ENCODE results near the gene SRPK1. TPM values are rescaled to one million over a fixed set of nuclear protein-coding genes. Genes with fewer than 3 reads are reported as not detected.

Gene SRPK1
- polyA plus RNA-seq, 1 donor, result 50.9 TPM

- Histone ChIP-seq H3K4me3 (ENCODE audit: low read length) (no peak overlapping the region), H3K27ac (ENCODE audit: low read length) (no peak overlapping the region), H3K27me3 (ENCODE audit: control insufficient read depth, insufficient read depth, low read length) (no peaks in the 10 kb centered on the region), H3K4me1 (ENCODE audit: control insufficient read depth, insufficient read depth, low read length) (no peaks in the 10 kb centered on the region), H3K9me3 (ENCODE audit: control insufficient read depth, low read depth, low read length) (peaks cover 1% of the 10 kb centered on the region), H3K36me3 (ENCODE audit: control insufficient read depth, insufficient read depth, low read length) (peaks cover 8% of the 10 kb centered on the region)
- no peak for DNase-seq
- WGBS (ENCODE audit: insufficient coverage, low lambda C conversion rate), result no CpG with 5 or more reads among the region's 4 CpGs
Measured at GRCh38 chr6:35903679-35904078, 17.2 kb downstream of the SRPK1 start.

DNA sequence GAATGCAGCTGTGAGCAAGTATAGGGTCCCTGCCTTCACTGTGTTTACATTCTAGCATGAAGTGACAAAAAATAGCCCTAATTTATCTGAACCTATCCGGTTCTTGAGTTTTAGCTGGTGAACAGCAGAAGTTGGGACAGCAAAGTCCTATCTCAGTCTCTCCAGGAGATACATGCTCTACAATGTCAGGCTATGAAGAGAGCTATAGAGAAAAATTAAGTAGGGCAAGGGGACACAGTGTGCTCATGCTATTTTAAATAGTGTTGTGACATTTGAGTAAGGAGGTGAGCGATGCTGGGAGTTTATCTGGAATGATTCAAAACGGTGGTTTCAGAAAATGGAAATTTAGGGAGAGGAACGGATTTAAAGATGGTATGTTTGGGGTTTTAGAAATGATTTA lies 20.4 kb downstream of the SRPK1 start:
- DNase-seq, result no peak
- H3K27ac ChIP-seq (ENCODE audit: low read length), result no peak overlapping the region
- H3K4me1 ChIP-seq (ENCODE audit: control insufficient read depth, insufficient read depth, low read length), result no peaks in the 10 kb centered on the region
- H3K9me3 ChIP-seq (ENCODE audit: control insufficient read depth, low read depth, low read length), result no peaks in the 10 kb centered on the region
- WGBS (ENCODE audit: insufficient coverage, low lambda C conversion rate), result 92% methylated on average over 3 of the region's 4 CpGs
- H3K4me3 ChIP-seq (ENCODE audit: low read length), result no peak overlapping the region
- H3K27me3 ChIP-seq (ENCODE audit: control insufficient read depth, insufficient read depth, low read length), result no peaks in the 10 kb centered on the region
- peaks cover 11% of the 10 kb centered on the region for H3K36me3 ChIP-seq (ENCODE audit: control insufficient read depth, insufficient read depth, low read length)

- no peak for DNase-seq
- Histone ChIP-seq H3K27ac (ENCODE audit: low read length) (no peak overlapping the region), H3K9me3 (ENCODE audit: control insufficient read depth, low read depth, low read length) (no peaks in the 10 kb centered on the region), H3K4me1 (ENCODE audit: control insufficient read depth, insufficient read depth, low read length) (no peaks in the 10 kb centered on the region), H3K36me3 (ENCODE audit: control insufficient read depth, insufficient read depth, low read length) (peaks cover 10% of the 10 kb centered on the region), H3K4me3 (ENCODE audit: low read length) (no peak overlapping the region), H3K27me3 (ENCODE audit: control insufficient read depth, insufficient read depth, low read length) (no peaks in the 10 kb centered on the region)
- WGBS (ENCODE audit: insufficient coverage, low lambda C conversion rate), result 100% methylated on average over 1 of the region's 2 CpGs
Measured at GRCh38 chr6:35898003-35898402, 22.9 kb downstream of the SRPK1 start.

GRCh38 chr6:35897486-35897885 lies 23.4 kb downstream of the SRPK1 start:
- DNase-seq, result no peak
- Histone ChIP-seq H3K27me3 (ENCODE audit: control insufficient read depth, insufficient read depth, low read length) (no peaks in the 10 kb centered on the region), H3K36me3 (ENCODE audit: control insufficient read depth, insufficient read depth, low read length) (peaks cover 8% of the 10 kb centered on the region), H3K27ac (ENCODE audit: low read length) (no peak overlapping the region), H3K9me3 (ENCODE audit: control insufficient read depth, low read depth, low read length) (no peaks in the 10 kb centered on the region), H3K4me1 (ENCODE audit: control insufficient read depth, insufficient read depth, low read length) (no peaks in the 10 kb centered on the region), H3K4me3 (ENCODE audit: low read length) (no peak overlapping the region)
- 100% methylated on average over 1 of the region's 4 CpGs for WGBS (ENCODE audit: insufficient coverage, low lambda C conversion rate)

- Histone ChIP-seq H3K4me3 (ENCODE audit: low read length) (no peak overlapping the region), H3K36me3 (ENCODE audit: control insufficient read depth, insufficient read depth, low read length) (peaks cover 10% of the 10 kb centered on the region), H3K9me3 (ENCODE audit: control insufficient read depth, low read depth, low read length) (no peaks in the 10 kb centered on the region), H3K27ac (ENCODE audit: low read length) (no peak overlapping the region), H3K4me1 (ENCODE audit: control insufficient read depth, insufficient read depth, low read length) (no peaks in the 10 kb centered on the region), H3K27me3 (ENCODE audit: control insufficient read depth, insufficient read depth, low read length) (no peaks in the 10 kb centered on the region)
- no peak for DNase-seq
- WGBS (ENCODE audit: insufficient coverage, low lambda C conversion rate), result 100% methylated on average over 2 of the region's 3 CpGs
Measured at GRCh38 chr6:35897036-35897435, 23.9 kb downstream of the SRPK1 start.

DNA sequence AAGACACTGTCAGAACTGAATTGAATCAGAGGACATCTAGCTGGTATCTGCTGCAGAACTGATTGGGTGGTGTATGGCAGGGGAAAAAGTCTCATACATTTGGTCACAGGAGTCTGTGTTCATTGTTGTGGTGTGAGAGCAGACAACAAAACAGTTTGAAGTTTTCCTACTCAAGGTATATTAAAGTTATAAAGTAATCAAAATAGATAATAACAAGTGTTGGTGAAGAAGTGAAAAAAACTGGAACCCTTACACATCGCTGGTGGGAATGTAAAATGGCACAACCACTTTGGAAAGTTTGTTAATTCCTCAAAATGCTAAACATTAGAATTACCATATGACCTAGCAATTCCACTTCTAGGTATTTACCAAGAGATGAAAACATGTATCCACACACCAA lies 24.7 kb downstream of the SRPK1 start:
- H3K27ac ChIP-seq (ENCODE audit: low read length), result no peak overlapping the region
- no peaks in the 10 kb centered on the region for H3K27me3 ChIP-seq (ENCODE audit: control insufficient read depth, insufficient read depth, low read length)
- H3K36me3 ChIP-seq (ENCODE audit: control insufficient read depth, insufficient read depth, low read length), result peaks cover 10% of the 10 kb centered on the region
- H3K4me1 ChIP-seq (ENCODE audit: control insufficient read depth, insufficient read depth, low read length), result no peaks in the 10 kb centered on the region
- H3K9me3 ChIP-seq (ENCODE audit: control insufficient read depth, low read depth, low read length), result no peaks in the 10 kb centered on the region
- DNase-seq, result no peak
- H3K4me3 ChIP-seq (ENCODE audit: low read length), result no peak overlapping the region
- whole genome bisulfite sequencing (ENCODE audit: insufficient coverage, low lambda C conversion rate), result no CpG with 5 or more reads among the region's 1 CpG

GRCh38 chr6:35895560-35895959 lies 25.3 kb downstream of the SRPK1 start:
- Histone ChIP-seq H3K4me1 (ENCODE audit: control insufficient read depth, insufficient read depth, low read length) (no peaks in the 10 kb centered on the region), H3K27ac (ENCODE audit: low read length) (no peak overlapping the region), H3K4me3 (ENCODE audit: low read length) (no peak overlapping the region), H3K27me3 (ENCODE audit: control insufficient read depth, insufficient read depth, low read length) (no peaks in the 10 kb centered on the region), H3K9me3 (ENCODE audit: control insufficient read depth, low read depth, low read length) (no peaks in the 10 kb centered on the region), H3K36me3 (ENCODE audit: control insufficient read depth, insufficient read depth, low read length) (peaks cover 10% of the 10 kb centered on the region)
- 74% methylated on average over 3 of the region's 3 CpGs for WGBS (ENCODE audit: insufficient coverage, low lambda C conversion rate)
- DNase-seq, result no peak

GRCh38 chr6:35894776-35895175 lies 26.1 kb downstream of the SRPK1 start:
- WGBS (ENCODE audit: insufficient coverage, low lambda C conversion rate), result 88% methylated on average over 1 of the region's 2 CpGs

GRCh38 chr6:35893246-35893645 lies 27.7 kb downstream of the SRPK1 start:
- Histone ChIP-seq H3K36me3 (ENCODE audit: control insufficient read depth, insufficient read depth, low read length) (peaks cover 8% of the 10 kb centered on the region), H3K4me3 (ENCODE audit: low read length) (no peak overlapping the region), H3K27ac (ENCODE audit: low read length) (no peak overlapping the region), H3K4me1 (ENCODE audit: control insufficient read depth, insufficient read depth, low read length) (no peaks in the 10 kb centered on the region), H3K27me3 (ENCODE audit: control insufficient read depth, insufficient read depth, low read length) (no peaks in the 10 kb centered on the region), H3K9me3 (ENCODE audit: control insufficient read depth, low read depth, low read length) (no peaks in the 10 kb centered on the region)
- DNase-seq, result no peak
- WGBS (ENCODE audit: insufficient coverage, low lambda C conversion rate), result no CpG with 5 or more reads among the region's 6 CpGs

More at GRCh38 chr6:35894776-35895175, 26.1 kb downstream of the SRPK1 start:
- Histone ChIP-seq H3K4me3 (ENCODE audit: low read length) (no peak overlapping the region), H3K4me1 (ENCODE audit: control insufficient read depth, insufficient read depth, low read length) (no peaks in the 10 kb centered on the region), H3K9me3 (ENCODE audit: control insufficient read depth, low read depth, low read length) (no peaks in the 10 kb centered on the region), H3K27ac (ENCODE audit: low read length) (no peak overlapping the region), H3K27me3 (ENCODE audit: control insufficient read depth, insufficient read depth, low read length) (no peaks in the 10 kb centered on the region), H3K36me3 (ENCODE audit: control insufficient read depth, insufficient read depth, low read length) (peaks cover 8% of the 10 kb centered on the region)
- DNase-seq, result no peak

DNA sequence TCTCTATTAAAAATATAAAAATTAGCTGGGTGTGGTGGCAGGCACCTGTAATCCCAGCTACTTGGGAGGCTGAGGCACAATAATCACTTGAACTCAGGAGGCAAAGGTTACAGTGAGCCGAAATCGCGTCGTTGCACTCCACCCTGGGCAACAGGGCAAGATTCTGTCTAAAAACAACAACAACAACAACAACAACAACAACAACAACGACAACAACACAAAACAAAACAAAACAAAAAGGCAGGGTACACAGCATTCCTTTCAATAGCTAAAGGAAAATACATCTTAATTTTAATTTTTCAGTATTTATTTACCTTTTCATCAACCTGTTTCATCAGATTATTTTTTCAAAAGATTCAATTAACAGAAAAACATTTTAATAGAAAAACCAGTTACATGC lies 28.4 kb downstream of the SRPK1 start:
- no peak for DNase-seq
- no peak overlapping the region for H3K27ac ChIP-seq (ENCODE audit: low read length)
- H3K9me3 ChIP-seq (ENCODE audit: control insufficient read depth, low read depth, low read length), result no peaks in the 10 kb centered on the region
- peaks cover 13% of the 10 kb centered on the region for H3K36me3 ChIP-seq (ENCODE audit: control insufficient read depth, insufficient read depth, low read length)
- no peaks in the 10 kb centered on the region for H3K4me1 ChIP-seq (ENCODE audit: control insufficient read depth, insufficient read depth, low read length)
- no peaks in the 10 kb centered on the region for H3K27me3 ChIP-seq (ENCODE audit: control insufficient read depth, insufficient read depth, low read length)
- no peak overlapping the region for H3K4me3 ChIP-seq (ENCODE audit: low read length)
- WGBS (ENCODE audit: insufficient coverage, low lambda C conversion rate), result no CpG with 5 or more reads among the region's 5 CpGs

GRCh38 chr6:35879151-35879550 lies 41.7 kb downstream of the SRPK1 start:
- 100% methylated on average over 2 of the region's 5 CpGs for WGBS (ENCODE audit: insufficient coverage, low lambda C conversion rate)

More at GRCh38 chr6:35879151-35879550, 41.7 kb downstream of the SRPK1 start:
- H3K36me3 ChIP-seq (ENCODE audit: control insufficient read depth, insufficient read depth, low read length), result peaks cover 27% of the 10 kb centered on the region
- peaks cover 15% of the 10 kb centered on the region for H3K9me3 ChIP-seq (ENCODE audit: control insufficient read depth, low read depth, low read length)
- H3K27ac ChIP-seq (ENCODE audit: low read length), result no peak overlapping the region
- H3K4me3 ChIP-seq (ENCODE audit: low read length), result no peak overlapping the region
- DNase-seq, result no peak
- no peaks in the 10 kb centered on the region for H3K4me1 ChIP-seq (ENCODE audit: control insufficient read depth, insufficient read depth, low read length)
- H3K27me3 ChIP-seq (ENCODE audit: control insufficient read depth, insufficient read depth, low read length), result no peaks in the 10 kb centered on the region

Data from large intestine (tissue), 3 donors.